GM23248 (cell line): ENCODE data around the gene CCT7.

ENCODE experiments used
- EZH2 ChIP-seq: fragments of 200-600 bp; sonication (generic); IDR thresholded peaks from 2 replicates; pipeline ENCODE4 v1.6.1; 2018; ENCODE audit warnings: antibody characterized with exemption, mild to moderate bottlenecking; ENCODE audit not compliant: insufficient read depth, poor library complexity, severe bottlenecking
- EZH2phosphoT487 ChIP-seq: fragments of 200-600 bp; sonication (generic); IDR thresholded peaks from 2 replicates; pipeline ENCODE4 v1.6.1; 2018; ENCODE audit warnings: antibody characterized with exemption, moderate library complexity, mild to moderate bottlenecking, low read depth; ENCODE audit not compliant: insufficient read depth

- TF ChIP-seq EZH2, result no peak
- TF ChIP-seq EZH2phosphoT487, result no peak
Measured at GRCh38 chr2:73233154-73233931, 765 bp upstream of the CCT7 start, which contains the start of gene PRADC1.
